Fibroblast of upper back skin (primary cell): Measurements from ENCODE around the gene IBA57.

Experiments used
- DNase-seq: peaks from one replicate; pipeline ENCODE4 v3.0.0-alpha.2; 2013

IBA57 gene

GRCh38 chr1:228145463-228146416, 19.9 kb upstream of the IBA57 start:
- DNase-seq, result no peak

GRCh38 chr1:228146417-228147150, 19.0 kb upstream of the IBA57 start:
- DNase-seq, result no peak

DNA sequence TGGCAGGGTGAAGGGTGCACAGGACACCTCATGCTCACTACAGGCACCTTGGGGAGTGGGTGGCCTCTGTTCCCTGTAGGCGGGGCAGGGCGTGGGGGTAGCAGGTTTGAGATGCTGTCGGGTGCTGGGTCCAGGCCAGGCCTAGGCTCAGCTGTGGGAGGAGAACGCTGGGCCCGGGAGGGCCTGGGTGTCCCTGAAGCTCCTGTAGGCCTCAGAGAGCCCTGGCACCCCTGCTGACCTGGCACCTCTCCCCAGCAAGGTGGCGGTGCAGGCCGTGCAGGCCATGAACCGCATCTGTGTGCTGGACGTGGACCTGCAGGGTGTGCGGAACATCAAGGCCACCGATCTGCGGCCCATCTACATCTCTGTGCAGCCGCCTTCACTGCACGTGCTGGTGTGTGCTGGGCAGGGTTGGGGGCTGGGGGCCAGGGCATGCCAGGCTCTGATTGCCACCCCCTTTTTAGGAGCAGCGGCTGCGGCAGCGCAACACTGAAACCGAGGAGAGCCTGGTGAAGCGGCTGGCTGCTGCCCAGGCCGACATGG, 18.4 kb upstream of the IBA57 start:
- no peak for DNase-seq

DNA sequence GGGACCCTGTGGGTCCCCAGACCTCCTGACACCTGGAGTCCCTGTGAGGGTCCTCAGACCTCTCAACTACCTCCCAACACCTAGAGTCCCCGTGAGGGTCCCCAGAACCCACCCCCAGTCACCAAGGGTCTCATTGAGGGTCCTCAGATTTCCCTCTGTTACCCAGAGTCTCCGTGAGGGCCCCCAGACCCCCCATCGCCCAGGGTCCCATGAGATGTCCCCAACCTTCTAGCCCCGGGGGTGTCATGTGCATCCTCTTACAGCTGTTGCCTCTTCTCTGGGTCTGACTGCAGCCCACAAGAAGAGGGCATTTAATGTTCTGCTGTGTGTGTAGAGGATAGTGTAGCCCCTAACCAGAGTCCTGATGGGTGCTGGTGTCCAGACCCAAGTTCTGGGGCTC, 17.8 kb upstream of the IBA57 start:
- DNase-seq, result no peak

DNA sequence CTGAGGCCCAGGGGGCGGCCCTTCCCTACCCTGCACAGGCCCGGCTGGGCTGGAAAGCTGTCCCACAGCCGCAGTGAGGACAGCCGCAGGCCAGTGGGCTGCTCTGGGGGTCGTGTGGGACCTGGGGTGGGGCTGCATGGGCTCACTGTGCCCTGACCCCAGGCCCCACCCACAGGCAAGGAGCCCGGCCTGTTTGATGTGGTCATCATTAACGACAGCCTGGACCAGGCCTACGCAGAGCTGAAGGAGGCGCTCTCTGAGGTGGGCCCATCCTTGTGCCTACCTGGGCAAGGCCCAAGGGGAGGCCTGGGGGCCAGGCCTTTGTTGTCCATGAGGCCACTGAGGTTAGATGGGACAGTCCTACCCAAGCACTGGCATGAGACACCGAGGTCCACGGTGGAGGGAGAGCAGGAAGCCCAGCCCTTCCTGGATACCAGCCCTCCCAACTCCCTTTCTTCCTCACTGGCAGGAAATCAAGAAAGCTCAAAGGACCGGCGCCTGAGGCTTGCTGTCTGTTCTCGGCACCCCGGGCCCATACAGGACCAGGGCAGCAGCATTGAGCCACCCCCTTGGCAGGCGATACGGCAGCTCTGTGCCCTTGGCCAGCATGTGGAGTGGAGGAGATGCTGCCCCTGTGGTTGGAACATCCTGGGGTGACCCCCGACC, 17.3 kb upstream of the IBA57 start:
- no peak for DNase-seq

DNA sequence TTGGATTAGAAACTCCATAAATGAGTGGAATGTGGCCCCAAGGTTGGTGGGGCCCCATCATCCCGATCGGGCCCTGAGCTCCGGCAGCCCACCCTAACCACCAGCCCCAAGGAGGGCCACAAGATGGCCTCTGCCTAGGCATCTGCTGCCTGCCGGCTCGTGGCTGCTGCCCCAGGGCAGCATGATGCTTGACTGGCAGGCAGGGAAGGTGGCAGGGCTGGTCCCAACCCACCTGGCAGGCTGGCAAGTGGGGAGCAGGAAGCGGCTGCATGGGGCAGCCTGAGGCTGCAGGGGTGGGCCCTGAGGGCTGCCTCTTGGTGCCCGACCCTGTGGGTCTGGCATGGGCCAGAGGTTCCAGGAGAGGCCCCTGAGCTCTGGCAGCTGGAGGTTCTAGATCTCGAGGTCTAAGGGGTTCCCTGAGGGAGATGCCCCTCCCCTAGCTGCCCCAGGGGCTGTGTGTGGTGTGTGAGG, 16.6 kb upstream of the IBA57 start:
- DNase-seq, result no peak

GRCh38 chr1:228149406-228150119, 16.0 kb upstream of the IBA57 start, which contains the start of gene GJC2:
TSS of gene GJC2 (plus strand) at chr1:228149930. CDS start at chr1:228157759, 7,829 bp downstream.
- DNase-seq, result no peak

- DNase-seq, result no peak
Measured at GRCh38 chr1:228150120-228150460, 15.5 kb upstream of the IBA57 start.

DNA sequence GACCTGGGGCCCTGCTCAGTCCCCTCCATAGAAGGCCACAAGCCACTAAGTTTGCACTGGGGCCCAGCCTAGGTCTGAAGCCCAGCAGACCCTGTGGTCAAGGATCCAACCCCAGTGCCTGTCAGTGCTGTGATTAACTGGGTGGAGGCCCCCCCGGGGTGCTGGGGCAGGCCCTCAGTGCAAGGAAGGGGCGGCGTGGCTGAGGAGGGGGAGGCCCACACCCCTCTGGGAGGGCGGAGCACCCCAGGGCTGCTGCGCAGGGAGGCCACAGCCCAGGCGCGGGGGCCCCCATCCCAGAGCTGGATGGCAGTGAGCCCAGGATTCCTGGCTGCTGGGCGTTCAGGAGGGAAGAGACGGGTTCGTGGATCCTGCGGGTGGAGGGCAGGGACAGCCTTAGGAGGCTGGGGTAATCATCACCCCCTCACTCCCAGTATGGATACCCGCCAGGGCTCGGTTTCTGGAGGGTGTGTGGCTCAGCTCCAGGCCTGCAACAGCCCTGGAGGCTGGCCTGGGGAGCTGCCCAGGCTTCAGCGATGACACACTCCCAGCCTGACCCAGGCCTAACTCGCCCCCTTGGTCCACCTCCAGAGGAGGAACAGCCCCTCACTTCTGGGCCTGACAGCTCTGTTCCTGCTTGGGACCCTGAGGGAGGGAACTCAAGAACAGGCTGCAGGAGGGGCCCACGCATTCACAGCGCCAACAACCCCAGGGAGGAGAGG, 15.0 kb upstream of the IBA57 start:
- peak; percentile 90 for DNase-seq

DNA sequence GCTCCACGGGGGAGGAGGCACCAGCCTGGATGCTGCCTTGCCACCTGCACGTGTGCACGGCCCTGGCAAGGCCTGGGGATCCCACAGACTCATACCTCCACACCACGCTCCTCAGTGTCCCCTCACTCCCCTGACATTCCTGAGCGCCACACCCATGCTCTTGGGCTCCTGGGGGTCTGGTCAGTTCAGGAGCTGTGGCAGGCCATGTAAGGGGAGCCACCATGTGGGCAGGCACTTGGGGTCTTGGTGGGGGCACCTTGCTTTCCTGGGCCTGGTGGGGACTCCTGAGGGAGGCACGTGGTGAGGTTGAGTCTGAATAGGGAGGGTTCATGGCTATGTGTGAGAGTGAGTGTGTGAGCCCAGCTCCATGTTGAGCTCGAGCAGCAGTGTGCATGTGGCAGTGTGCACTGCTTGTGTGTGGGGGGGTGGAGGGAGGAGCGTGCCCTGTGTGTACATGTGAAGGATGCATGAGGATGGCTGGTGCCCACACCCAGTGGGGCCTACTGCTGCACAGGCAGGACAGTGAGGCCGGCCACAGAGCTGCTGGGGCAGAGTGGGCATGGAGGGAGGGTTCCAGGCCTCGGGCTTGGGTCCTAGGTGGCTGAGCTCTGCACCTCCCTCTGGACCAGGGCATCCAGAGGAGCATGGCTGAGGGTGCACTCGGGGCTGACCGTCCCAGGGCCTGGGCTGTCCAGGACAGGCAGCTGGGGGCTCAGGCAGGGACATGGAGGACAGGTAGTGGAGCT, 14.3 kb upstream of the IBA57 start:
- DNase-seq, result no peak

- DNase-seq, result no peak
Measured at GRCh38 chr1:228152097-228152917, 13.3 kb upstream of the IBA57 start.

DNA sequence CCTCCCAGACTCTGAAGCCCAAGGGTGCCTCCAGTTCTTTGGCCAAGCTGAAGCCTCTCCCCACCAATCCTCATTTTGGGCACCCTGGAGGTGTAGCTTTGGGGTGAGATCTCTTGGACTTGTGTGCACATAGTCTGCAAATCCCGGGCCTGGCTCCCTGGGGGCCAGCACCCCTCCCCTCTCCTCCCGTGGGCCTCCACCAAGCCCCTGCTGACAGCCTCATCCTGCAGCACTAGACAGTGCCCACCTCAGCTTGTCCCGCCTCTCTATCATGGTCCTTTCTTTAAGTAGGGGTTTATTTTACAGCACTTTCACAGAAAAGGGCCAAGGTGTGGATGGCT, 12.7 kb upstream of the IBA57 start:
- no peak for DNase-seq

GRCh38 chr1:228154021-228154669, 11.5 kb upstream of the IBA57 start:
- no peak for DNase-seq

DNA sequence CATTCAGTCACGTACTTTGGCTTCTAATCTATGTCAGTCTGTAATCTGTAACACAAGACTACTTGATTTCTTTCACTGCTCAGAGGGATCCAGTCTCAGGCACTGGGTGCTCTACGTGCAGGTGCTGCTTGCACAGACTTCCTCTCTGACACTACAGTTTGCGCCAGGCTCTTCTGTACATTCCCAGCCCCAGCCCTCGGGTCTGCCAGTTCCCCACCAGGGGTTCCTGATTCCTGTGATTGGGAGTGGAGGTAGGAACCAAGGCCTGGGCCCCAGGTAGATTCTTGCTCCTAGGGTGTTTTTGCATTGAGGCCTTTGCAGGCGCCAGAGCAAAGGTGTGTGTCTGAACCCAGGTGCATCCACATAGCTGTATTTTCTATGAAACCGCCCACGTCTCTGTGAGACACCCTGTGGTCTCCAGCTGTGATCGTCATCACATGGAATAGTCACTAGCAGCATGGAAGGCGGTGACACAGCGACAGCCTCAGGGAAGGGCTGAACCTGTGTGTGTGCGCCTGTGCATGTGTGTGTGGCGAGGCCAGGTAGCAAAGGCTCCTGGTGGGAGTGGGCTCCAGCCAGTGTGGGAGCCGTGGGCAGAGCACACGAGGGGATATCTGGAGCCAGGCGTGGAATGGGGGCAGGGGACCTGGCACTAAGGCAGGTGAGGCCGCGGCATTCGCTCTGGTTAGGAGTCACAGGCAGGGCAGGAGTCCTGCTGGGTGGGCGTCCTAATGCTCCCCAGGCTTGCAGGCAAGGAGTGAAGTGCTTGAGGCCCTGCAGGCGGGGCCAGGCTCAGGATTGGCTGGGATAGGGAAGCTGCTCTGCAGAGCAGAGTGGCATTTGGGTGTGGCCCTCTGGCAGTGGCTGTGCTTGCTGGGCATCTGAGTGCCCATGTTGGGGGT, 10.7 kb upstream of the IBA57 start:
- DNase-seq, result no peak

- no peak for DNase-seq
Measured at GRCh38 chr1:228155596-228156514, 9.7 kb upstream of the IBA57 start.

- no peak for DNase-seq
Measured at GRCh38 chr1:228156515-228156881, 9.1 kb upstream of the IBA57 start.

DNA sequence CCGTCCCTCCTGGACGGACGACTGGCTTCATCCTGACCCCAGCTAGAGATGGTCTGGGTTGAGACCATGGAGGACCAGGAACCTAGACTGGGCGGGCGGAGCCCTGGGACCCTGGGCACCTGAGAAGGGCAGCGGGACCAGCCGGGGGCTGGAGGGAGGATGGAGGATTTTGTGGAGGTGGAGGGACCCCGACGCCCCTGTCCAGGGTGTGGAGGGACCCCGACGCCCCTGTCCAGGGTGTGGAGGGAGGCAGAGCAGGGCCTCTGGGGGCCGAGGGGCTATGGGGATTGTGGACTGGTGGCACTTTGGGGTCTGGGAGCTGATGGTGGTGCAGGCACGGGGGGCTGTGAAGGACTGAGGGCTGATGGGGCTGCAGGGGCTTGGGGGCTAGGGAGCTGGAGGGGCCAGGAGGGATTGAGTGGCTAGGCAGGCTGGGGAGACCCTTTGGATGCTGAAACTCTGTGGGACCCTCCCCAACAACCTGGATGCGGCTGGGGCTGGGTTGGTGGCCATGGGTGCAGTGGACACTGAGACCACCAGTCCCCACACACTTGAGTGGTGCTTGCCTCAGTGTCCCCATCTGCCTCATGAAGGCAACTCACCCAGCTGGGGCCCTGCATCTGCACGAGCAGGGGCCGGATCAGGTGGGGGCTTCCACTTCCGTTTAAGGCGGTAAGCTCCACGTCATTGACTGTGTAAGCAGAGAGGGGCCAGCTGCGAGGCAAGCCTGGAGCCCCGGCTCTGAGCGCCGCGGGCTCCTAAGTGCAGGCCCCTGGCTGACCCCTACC, 8.5 kb upstream of the IBA57 start:
- DNase-seq, result no peak
